SJCRH30 (cell line): ENCODE measurements around the gene PPFIA4. TPM values are rescaled to one million over a fixed set of nuclear protein-coding genes. Genes with fewer than 3 reads are reported as not detected.
"Not testable (repeated sequence)": the region's sequence is repeated elsewhere in the genome, so short reads cannot be mapped to it uniquely, and the experiment has no call there.

ENCODE experiments used
- DNase-seq, 2 experiments: peaks; one replicate each; pipeline ENCODE4 v3.0.0-alpha.2; 2015 to 2020
- H3K27ac ChIP-seq: fragments of 250-450 bp; sonication (Bioruptor Pico); 2 replicates; pipeline ENCODE4 v1.5.1; 2020; ENCODE audit warnings: mild to moderate bottlenecking, moderate library complexity
- H3K27me3 ChIP-seq: fragments of 250-450 bp; sonication (Bioruptor Pico); 2 replicates; pipeline ENCODE4 v1.5.1; 2020; ENCODE audit warnings: mild to moderate bottlenecking, moderate library complexity
- H3K36me3 ChIP-seq: fragments of 250-450 bp; sonication (Bioruptor Pico); 2 replicates; pipeline ENCODE4 v1.5.1; 2020; ENCODE audit warnings: mild to moderate bottlenecking, moderate library complexity
- H3K4me1 ChIP-seq: fragments of 250-450 bp; sonication (Bioruptor Pico); 2 replicates; pipeline ENCODE4 v1.5.1; 2020; ENCODE audit warnings: mild to moderate bottlenecking, moderate library complexity
- H3K4me3 ChIP-seq: fragments of 250-450 bp; sonication (Bioruptor Pico); 2 replicates; pipeline ENCODE4 v1.5.1; 2020; ENCODE audit warnings: mild to moderate bottlenecking, moderate library complexity
- H3K9me3 ChIP-seq: fragments of 250-450 bp; sonication (Bioruptor Pico); replicated peaks from 2 replicates; pipeline ENCODE4 v1.5.1; 2020; ENCODE audit warnings: mild to moderate bottlenecking, moderate library complexity
- total RNA-seq: library from RNA; depleted of rRNA; stranded (reverse); fragments of >200 nt; shearing (Covaris generic); gene quantifications from 2 replicates; pipeline ENCODE4 v1.2.3, GENCODE V29; 2014

Gene PPFIA4
- total RNA-seq, 1 experiment from 2014 or later, result 21.5 TPM

DNA sequence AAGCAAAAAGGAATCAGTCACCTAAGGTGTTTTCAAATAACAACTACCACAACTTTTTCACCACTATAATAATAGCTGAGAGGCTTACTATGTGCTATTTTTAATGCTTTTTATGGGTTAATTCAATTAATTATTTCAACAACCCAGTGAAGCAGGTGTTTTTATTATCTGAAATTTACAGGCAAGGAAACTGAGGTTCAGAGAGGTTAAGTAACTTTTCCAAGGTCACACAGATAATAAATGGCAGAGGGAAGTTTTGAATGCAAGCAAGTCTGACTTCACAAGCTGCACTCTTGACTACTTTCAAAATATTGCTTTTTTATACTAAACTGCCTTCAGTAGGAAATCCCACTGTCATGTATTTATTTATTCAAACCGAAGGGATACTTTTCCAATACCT is 23.3 kb upstream of the PPFIA4 start:
- Histone ChIP-seq H3K36me3 (no peaks in the 10 kb centered on the region), H3K27ac (no peak overlapping the region), H3K4me1 (no peaks in the 10 kb centered on the region), H3K4me3 (no peak overlapping the region), H3K9me3 (no peaks in the 10 kb centered on the region), H3K27me3 (no peaks in the 10 kb centered on the region)
- no peak for DNase-seq

DNA sequence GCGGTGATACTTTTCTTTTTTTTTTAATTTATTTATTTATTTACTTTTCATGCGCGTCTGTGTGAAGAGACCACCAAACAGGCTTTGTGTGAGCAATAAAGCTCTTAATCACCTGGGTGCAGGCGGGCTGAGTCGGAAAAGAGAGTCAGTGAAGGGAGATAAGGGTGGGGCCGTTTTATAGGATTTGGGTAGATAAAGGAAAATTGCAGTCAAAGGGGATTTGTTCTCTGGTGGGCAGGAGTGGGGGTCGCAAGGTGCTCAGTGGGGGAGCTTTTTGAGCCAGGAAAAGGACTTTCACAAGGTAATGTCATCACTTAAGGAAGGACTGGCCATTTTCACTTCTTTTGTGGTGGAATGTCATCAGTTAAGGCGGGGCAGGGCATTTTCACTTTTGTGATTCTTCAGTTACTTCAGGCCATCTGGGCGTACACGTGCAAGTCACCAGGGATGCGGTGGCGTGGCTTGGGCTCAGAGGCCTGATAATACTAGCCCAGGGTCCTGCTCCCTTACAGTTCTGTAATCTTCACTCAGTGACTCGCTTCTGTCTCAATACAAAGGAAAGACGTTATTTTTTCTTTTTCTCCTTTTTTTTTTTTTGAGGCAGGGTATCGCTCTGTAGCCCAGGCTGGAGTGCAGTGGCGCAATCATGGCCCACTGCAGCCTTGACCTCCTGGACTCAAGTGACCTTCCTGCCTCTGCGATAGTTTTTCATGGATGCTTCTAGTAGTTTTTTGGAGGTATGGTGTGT is 20.7 kb upstream of the PPFIA4 start:
- H3K36me3 ChIP-seq, result peaks cover 20% of the 10 kb centered on the region
- not testable (repeated sequence) for H3K27me3 ChIP-seq, H3K4me1 ChIP-seq, H3K4me3 ChIP-seq, H3K9me3 ChIP-seq, DNase-seq, H3K27ac ChIP-seq

DNA sequence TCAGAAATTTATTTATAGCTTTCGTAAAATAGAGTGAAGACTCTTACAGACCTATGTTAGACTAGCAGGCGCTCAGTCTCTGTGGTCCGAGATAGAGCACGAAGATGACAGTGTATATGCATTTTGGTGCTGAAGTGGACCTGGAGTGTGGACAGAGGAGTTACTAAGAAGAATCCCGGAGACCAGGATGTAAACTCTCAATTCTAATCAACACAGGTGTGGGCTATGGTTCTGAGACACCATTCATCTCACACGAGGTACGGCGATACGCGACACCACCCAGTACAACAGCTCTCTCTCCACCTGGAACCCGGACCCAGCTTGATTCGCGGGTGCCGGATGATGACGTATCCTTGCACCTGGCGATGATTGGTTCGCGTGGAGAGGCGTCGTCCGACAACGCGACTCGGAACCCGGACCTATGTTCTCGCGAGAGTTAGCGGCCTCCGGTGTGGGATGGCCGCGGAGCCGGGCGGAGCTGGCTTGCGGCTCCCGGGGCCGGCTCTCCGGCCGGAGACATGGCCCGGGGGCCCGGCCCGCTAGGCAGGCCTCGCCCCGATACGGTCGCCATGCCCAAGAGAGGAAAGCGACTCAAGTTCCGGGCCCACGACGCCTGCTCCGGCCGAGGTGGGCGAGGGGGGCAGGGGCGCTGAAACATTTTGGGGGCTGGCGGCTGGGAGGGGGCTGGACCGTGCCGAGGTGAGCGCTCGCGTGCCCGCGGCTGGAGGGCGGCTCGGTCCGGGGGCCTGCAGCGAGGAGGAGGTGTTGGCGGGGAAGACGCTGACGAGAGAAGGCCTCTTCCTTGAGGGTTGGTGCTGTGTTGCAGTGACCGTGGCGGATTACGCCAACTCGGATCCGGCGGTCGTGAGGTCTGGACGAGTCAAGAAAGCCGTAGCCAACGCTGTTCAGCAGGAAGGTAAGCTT is 19.1 kb upstream of the PPFIA4 start, which contains the start of gene TMEM183A:
Gene TMEM183A (plus strand): TSS at position 427 of the 924 bp plus-strand sequence. CDS start 92 bp downstream, at position 519.
- H3K36me3 ChIP-seq, result peaks cover 34% of the 10 kb centered on the region
- no peaks in the 10 kb centered on the region for H3K9me3 ChIP-seq
- no peaks in the 10 kb centered on the region for H3K27me3 ChIP-seq
- H3K27ac ChIP-seq, result peak within 1 kb of the TSS; percentile 71
- DNase-seq, result peak; percentile 99
- peaks cover 6% of the 10 kb centered on the region; the same call in 1 of the 2 replicates for H3K4me1 ChIP-seq
- H3K4me3 ChIP-seq, result peak within 1 kb of the TSS; percentile 77

- Histone ChIP-seq H3K36me3 (peaks cover 52% of the 10 kb centered on the region), H3K4me3 (no peak overlapping the region), H3K4me1 (peaks cover 6% of the 10 kb centered on the region; the same call in 1 of the 2 replicates), H3K27ac (no peak overlapping the region), H3K9me3 (no peaks in the 10 kb centered on the region), H3K27me3 (no peaks in the 10 kb centered on the region)
- DNase-seq, result no peak
Measured at GRCh38 chr1:203009185-203009584, 17.1 kb upstream of the PPFIA4 start.

DNA sequence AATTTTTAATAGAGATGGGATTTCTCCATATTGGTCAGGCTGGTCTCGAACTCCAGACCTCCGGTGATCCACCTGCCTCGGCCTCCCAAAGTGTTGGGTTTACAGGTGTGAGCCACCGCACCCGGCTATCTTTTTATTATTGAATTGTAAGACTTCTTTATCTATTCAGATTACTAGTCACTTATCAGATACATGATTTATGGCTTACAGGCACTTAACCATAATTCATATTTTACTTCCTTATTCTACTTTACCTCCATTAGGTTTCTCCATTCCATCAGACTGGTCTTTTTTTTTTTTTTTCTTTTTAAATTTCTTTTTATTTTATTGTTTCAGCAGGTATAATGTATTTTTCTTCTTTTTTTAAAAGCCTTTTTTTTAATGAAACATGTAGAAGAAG is 14.7 kb upstream of the PPFIA4 start:
- no peak for DNase-seq
- Histone ChIP-seq H3K27me3 (no peaks in the 10 kb centered on the region), H3K9me3 (no peaks in the 10 kb centered on the region), H3K4me1 (peaks cover 10% of the 10 kb centered on the region), H3K4me3 (no peak overlapping the region), H3K36me3 (peaks cover 76% of the 10 kb centered on the region), H3K27ac (no peak overlapping the region)

DNA sequence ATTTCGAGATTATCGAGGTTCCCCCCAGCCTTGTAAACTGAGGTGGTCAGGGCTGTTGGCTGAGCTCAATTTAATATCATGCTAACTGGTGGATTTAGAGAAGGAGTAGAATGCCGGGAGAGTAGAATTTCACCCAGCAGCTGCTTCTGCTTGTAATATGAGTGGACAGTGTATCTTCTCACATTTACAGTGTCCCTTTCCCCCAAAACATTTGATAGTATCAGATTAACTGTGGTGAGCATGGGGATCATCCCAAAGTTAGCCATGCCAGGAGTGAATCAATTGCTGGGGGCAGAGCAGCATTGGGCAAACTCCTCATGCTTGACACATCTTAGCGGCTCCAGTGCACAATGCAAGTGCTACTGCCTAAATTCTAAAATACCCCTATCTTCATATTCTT is 9.2 kb upstream of the PPFIA4 start:
- Histone ChIP-seq H3K36me3 (peaks cover 92% of the 10 kb centered on the region), H3K4me1 (peaks cover 16% of the 10 kb centered on the region), H3K27me3 (no peaks in the 10 kb centered on the region), H3K9me3 (no peaks in the 10 kb centered on the region), H3K4me3 (no peak overlapping the region), H3K27ac (peak overlapping the region; percentile 8)
- DNase-seq, result peak; percentile 37 to 69

DNA sequence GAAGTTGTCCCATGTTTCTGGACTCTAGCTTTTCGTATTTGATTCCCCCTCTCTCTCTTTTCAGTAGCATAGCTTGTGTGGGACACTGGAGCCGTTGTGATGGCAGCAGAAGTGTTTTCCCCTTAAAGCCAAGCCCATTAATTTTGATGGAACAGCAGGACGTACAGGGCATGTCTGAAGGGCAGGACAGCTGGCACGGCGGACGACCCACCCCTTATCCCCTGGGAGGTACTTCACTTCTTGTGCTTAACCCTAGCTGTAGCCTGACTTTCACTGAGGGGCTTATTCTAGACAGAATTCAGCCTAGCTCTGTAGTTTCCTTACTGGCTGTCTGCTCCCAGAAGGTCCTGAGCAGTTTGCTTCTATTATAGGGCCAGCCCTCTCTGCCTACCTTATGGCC is 8.6 kb upstream of the PPFIA4 start:
- H3K27me3 ChIP-seq, result no peaks in the 10 kb centered on the region
- no peak overlapping the region for H3K4me3 ChIP-seq
- peaks cover 16% of the 10 kb centered on the region for H3K4me1 ChIP-seq
- DNase-seq, result no peak
- H3K36me3 ChIP-seq, result peaks cover 90% of the 10 kb centered on the region
- H3K27ac ChIP-seq, result peak overlapping the region; percentile 8
- no peaks in the 10 kb centered on the region for H3K9me3 ChIP-seq

DNA sequence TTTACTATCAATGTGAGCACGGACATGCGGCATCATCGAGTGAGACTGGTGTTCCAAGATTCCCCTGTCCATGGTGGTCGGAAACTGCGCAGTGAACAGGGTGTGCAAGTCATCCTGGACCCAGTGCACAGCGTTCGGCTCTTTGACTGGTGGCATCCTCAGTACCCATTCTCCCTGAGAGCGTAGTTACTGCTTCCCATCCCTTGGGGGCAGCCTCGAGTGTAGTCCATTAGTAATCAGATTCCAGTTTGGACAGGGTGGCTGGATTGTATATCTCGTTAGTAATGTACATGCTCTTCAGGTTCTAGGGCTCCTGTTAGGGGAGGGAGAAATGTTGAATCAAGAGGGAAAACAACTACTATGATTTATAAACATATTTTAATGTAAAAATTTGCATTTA is 3.4 kb upstream of the PPFIA4 start:
- not testable (repeated sequence) for DNase-seq, H3K27ac ChIP-seq, H3K4me3 ChIP-seq, H3K27me3 ChIP-seq, H3K4me1 ChIP-seq, H3K9me3 ChIP-seq
- H3K36me3 ChIP-seq, result peaks cover 62% of the 10 kb centered on the region

DNA sequence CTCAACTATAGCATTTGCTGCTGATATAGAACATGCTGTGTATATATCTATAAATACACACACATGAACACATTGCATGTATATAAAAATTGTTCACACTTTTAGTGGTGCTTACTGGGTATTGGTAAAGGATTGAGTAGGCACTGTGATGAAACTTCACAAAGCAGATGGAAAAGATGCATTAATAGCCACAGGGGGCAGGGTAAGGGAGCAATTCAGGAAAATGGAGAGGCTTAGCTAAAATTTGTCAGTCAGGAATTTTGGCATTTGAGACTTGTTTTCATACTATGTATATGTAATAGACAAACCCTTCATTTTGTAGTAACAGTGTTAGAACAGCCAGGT is 633 bp upstream of the PPFIA4 start:
- H3K4me3 ChIP-seq, result peak overlapping the region; percentile 71
- H3K36me3 ChIP-seq, result peaks cover 36% of the 10 kb centered on the region
- H3K4me1 ChIP-seq, result peaks cover 11% of the 10 kb centered on the region
- no peaks in the 10 kb centered on the region for H3K9me3 ChIP-seq
- H3K27ac ChIP-seq, result peak overlapping the region; percentile 47
- no peak for DNase-seq
- no peaks in the 10 kb centered on the region for H3K27me3 ChIP-seq

GRCh38 chr1:203026666-203027663 is 674 bp downstream of the PPFIA4 start:
- Histone ChIP-seq H3K36me3 (peaks cover 26% of the 10 kb centered on the region), H3K9me3 (no peaks in the 10 kb centered on the region), H3K4me3 (peak overlapping the region; percentile 71), H3K27ac (no peak overlapping the region; the same call in 1 of the 2 replicates), H3K4me1 (peaks cover 11% of the 10 kb centered on the region), H3K27me3 (no peaks in the 10 kb centered on the region)
- DNase-seq, result no peak

- H3K27me3 ChIP-seq, result no peaks in the 10 kb centered on the region
- no peak for DNase-seq
- H3K36me3 ChIP-seq, result peaks cover 21% of the 10 kb centered on the region
- no peak overlapping the region for H3K27ac ChIP-seq
- peaks cover 15% of the 10 kb centered on the region for H3K4me1 ChIP-seq
- no peaks in the 10 kb centered on the region for H3K9me3 ChIP-seq
- H3K4me3 ChIP-seq, result no peak overlapping the region
Measured at GRCh38 chr1:203028067-203028783, 1.9 kb downstream of the PPFIA4 start.

DNA sequence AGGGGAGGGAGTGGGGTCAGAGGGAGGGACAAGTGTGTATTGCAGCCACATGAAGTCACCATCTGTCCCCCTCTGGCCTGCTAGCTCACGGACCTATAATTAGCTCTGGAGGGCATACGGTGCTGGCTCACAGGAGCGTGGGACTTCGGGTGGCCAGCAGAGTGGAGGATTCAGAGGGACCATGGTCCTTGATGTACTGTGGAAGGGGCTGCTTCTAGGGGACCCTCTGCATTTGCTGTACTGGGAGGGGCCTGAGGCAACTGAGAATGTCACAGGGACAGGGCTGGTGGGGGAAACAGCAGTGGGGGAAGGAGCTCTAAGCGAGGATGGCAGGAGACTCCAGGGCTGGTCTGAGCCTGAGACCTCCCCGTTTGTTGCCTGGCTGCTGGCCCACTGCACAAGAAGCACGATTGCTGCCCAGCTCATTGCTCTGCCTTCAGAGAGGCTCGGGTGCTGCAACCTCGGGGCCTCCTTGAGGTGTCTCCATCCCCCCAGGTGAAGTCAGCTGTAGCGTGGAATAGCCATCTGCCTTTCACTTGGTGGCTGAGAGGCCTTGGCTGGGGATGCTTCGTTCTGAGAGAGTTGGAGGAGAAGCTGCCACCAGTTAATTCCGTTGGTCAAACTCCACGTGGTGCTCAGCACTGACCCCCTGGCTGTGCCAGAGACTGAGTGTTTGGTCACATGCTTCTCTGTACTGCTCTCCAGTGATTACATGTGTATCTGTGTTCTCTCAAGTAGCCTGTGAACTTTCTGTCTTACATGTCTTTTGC is 2.7 kb downstream of the PPFIA4 start:
- Histone ChIP-seq H3K4me3 (no peak overlapping the region), H3K27ac (no peak overlapping the region)

GRCh38 chr1:203031467-203031866 is 5.2 kb downstream of the PPFIA4 start:
- Histone ChIP-seq H3K27me3 (no peaks in the 10 kb centered on the region), H3K36me3 (no peaks in the 10 kb centered on the region), H3K4me3 (no peak overlapping the region), H3K4me1 (peaks cover 21% of the 10 kb centered on the region), H3K27ac (no peak overlapping the region), H3K9me3 (no peaks in the 10 kb centered on the region)
- peak in 1 of 2 experiments; percentile 64 for DNase-seq

More for the DNA sequence above, 2.7 kb downstream of the PPFIA4 start:
- Histone ChIP-seq H3K36me3 (peaks cover 14% of the 10 kb centered on the region), H3K9me3 (no peaks in the 10 kb centered on the region), H3K27me3 (no peaks in the 10 kb centered on the region), H3K4me1 (peaks cover 15% of the 10 kb centered on the region)
- no peak for DNase-seq
